Neural cell (in vitro differentiated cells): ENCODE measurements around the gene EEIG1. TPM values are rescaled to one million over a fixed set of nuclear protein-coding genes. Genes with fewer than 3 reads are reported as not detected.

Experiments
- H2AFZ ChIP-seq: fragments of 200-600, 300-800 bp; sonication (generic), shearing (Covaris generic); 2 replicates; pipeline ENCODE4 v1.6.0; 2014; ENCODE audit warnings: low read depth, mild to moderate bottlenecking, antibody characterized with exemption, low read length, moderate library complexity
- H3F3A ChIP-seq: fragments of 200-600 bp; shearing (Covaris generic); 2 replicates; pipeline ENCODE4 v1.6.1; 2016; ENCODE audit warnings: mild to moderate bottlenecking, moderate library complexity, mixed read lengths, antibody characterized with exemption, low read length; ENCODE audit not compliant: insufficient read depth, poor library complexity, severe bottlenecking
- H3K27ac ChIP-seq: fragments of 200-600, 300-800 bp; sonication (generic), shearing (Covaris generic); 2 replicates; pipeline ENCODE4 v1.5.1; 2014; ENCODE audit warnings: mild to moderate bottlenecking, low read length, moderate library complexity
- H3K27me3 ChIP-seq: fragments of 300-800, 200-600 bp; sonication (generic), shearing (Covaris generic); 2 replicates; pipeline ENCODE4 v1.6.0; 2014; ENCODE audit warnings: mild to moderate bottlenecking, low read depth, low read length, moderate library complexity; ENCODE audit not compliant: insufficient read depth
- H3K36me3 ChIP-seq: fragments of 300-800, 200-600 bp; sonication (generic), shearing (Covaris generic); 2 replicates; pipeline ENCODE4 v1.5.1; 2014; ENCODE audit warnings: mild to moderate bottlenecking, antibody characterized with exemption, low read length, moderate library complexity; ENCODE audit not compliant: insufficient read depth
- H3K4me2 ChIP-seq: fragments of 300-800, 200-600 bp; sonication (generic), shearing (Covaris generic); 2 replicates; pipeline ENCODE4 v1.6.0; 2014; ENCODE audit warnings: mild to moderate bottlenecking, low read length
- H3K4me3 ChIP-seq: fragments of 300-800, 200-600 bp; sonication (generic), shearing (Covaris generic); 2 replicates; pipeline ENCODE4 v1.5.1; 2014; ENCODE audit warnings: mild to moderate bottlenecking, low read length, moderate library complexity
- H3K79me2 ChIP-seq: fragments of 200-600 bp; shearing (Covaris generic); replicated peaks from 2 replicates; pipeline ENCODE4 v1.6.0; 2014; ENCODE audit warnings: mild to moderate bottlenecking, low read length, moderate library complexity; ENCODE audit not compliant: insufficient read depth
- H3K9ac ChIP-seq: fragments of 300-800, 200-600 bp; sonication (generic), shearing (Covaris generic); 2 replicates; pipeline ENCODE4 v1.6.1; 2016; ENCODE audit warnings: mild to moderate bottlenecking, low read length, mixed read lengths
- H3K9me2 ChIP-seq: fragments of 200-600 bp; shearing (Covaris generic); 2 replicates; pipeline ENCODE4 v1.6.1; 2016; ENCODE audit warnings: mild to moderate bottlenecking, low read length, mixed read lengths; ENCODE audit not compliant: insufficient read depth
- H3K9me3 ChIP-seq: fragments of 200-600, 300-800 bp; sonication (generic), shearing (Covaris generic); 2 replicates; pipeline ENCODE4 v1.6.1; 2016; ENCODE audit warnings: mild to moderate bottlenecking, mixed run types, low read length, moderate library complexity, mixed read lengths
- H4K20me1 ChIP-seq: fragments of 200-600 bp; shearing (Covaris generic); 2 replicates; pipeline ENCODE4 v1.6.1; 2016; ENCODE audit warnings: mild to moderate bottlenecking, mixed run types; ENCODE audit not compliant: insufficient read depth
- EP300 ChIP-seq: fragments of 450-650 bp; conservative IDR thresholded peaks from 2 replicates; pipeline ENCODE4 v1.6.1; 2014; ENCODE audit warnings: antibody characterized with exemption, mild to moderate bottlenecking, moderate library complexity; ENCODE audit not compliant: poor library complexity, severe bottlenecking
- EZH2 ChIP-seq: fragments of 200-600, 300-800 bp; shearing (Covaris generic), sonication (generic); IDR thresholded peaks from 2 replicates; pipeline ENCODE4 v1.6.1; 2014; ENCODE audit warnings: antibody characterized with exemption, low read length, borderline replicate concordance, mild to moderate bottlenecking; ENCODE audit not compliant: insufficient read depth, poor library complexity, severe bottlenecking
- MXI1 ChIP-seq: fragments of 450-650 bp; conservative IDR thresholded peaks from 2 replicates; pipeline ENCODE4 v1.6.1; 2014; ENCODE audit warnings: antibody characterized with exemption, mild to moderate bottlenecking; ENCODE audit not compliant: poor library complexity, severe bottlenecking
- POLR2AphosphoS5 ChIP-seq: IDR thresholded peaks from 2 replicates; pipeline ENCODE4 v1.6.1; 2012
- RAD21 ChIP-seq: fragments of 450-650 bp; conservative IDR thresholded peaks from 2 replicates; pipeline ENCODE4 v1.6.1; 2014; ENCODE audit warnings: antibody characterized with exemption, mild to moderate bottlenecking, moderate library complexity
- SMC3 ChIP-seq: fragments of 450-650 bp; conservative IDR thresholded peaks from 2 replicates; pipeline ENCODE4 v1.6.1; 2014; ENCODE audit warnings: antibody characterized with exemption, mild to moderate bottlenecking, moderate library complexity; ENCODE audit not compliant: poor library complexity
- TAF1 ChIP-seq: IDR thresholded peaks from 2 replicates; pipeline ENCODE4 v1.6.1; 2012; ENCODE audit warnings: low read depth
- polyA plus RNA-seq: library from polyadenylated mRNA; depleted of rRNA; stranded (reverse); fragments of >200 nt; gene quantifications from 2 replicates; pipeline ENCODE4 v1.2.3, GENCODE V29; 2014
- TF ChIP-seq, protein P1 (sequence below): fragments of 450-650 bp; IDR thresholded peaks from 2 replicates; pipeline ENCODE4 v1.5.1; 2014; ENCODE audit warnings: antibody characterized with exemption, mild to moderate bottlenecking, moderate library complexity; ENCODE audit not compliant: poor library complexity, severe bottlenecking
- TF ChIP-seq, protein P2 (sequence below): IDR thresholded peaks from 2 replicates; pipeline ENCODE4 v1.6.1; 2012; ENCODE audit warnings: borderline replicate concordance

Gene EEIG1
- polyA plus RNA-seq, 1 donor from 2014 or later, result 6.7 TPM

DNA sequence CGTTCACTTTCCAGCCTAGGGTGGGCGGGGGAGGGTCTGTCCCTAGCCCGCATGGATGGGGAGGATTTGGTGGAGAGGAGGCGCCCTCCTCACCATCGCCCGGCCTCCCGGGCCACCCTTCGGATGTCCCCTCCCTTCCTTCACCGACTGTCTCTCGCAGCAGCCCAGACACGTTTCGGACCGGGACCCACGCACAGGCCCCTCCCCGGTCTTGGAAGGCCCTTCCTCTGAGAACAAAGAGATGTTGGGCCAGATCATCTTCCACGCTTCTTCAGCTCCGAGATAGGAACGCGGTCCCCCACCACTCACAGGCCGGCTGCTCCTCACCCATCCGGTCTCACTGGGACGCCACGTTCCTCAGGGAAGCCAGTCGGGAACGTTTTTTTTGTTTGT is 42.5 kb downstream of the EEIG1 start:
- no peak overlapping the region for H3K4me3 ChIP-seq
- no peaks in the 10 kb centered on the region for H3K36me3 ChIP-seq
- H2AFZ ChIP-seq, result no peak overlapping the region
- H3K27me3 ChIP-seq, result no peaks in the 10 kb centered on the region
- H3K27ac ChIP-seq, result no peak overlapping the region
- no peaks in the 10 kb centered on the region for H4K20me1 ChIP-seq
- TF ChIP-seq POLR2AphosphoS5 (no peak), TAF1 (no peak), EP300 (no peak), RAD21 (no peak), EZH2 (no peak), MXI1 (no peak), SMC3 (no peak)
- TF ChIP-seq, protein P1, sequence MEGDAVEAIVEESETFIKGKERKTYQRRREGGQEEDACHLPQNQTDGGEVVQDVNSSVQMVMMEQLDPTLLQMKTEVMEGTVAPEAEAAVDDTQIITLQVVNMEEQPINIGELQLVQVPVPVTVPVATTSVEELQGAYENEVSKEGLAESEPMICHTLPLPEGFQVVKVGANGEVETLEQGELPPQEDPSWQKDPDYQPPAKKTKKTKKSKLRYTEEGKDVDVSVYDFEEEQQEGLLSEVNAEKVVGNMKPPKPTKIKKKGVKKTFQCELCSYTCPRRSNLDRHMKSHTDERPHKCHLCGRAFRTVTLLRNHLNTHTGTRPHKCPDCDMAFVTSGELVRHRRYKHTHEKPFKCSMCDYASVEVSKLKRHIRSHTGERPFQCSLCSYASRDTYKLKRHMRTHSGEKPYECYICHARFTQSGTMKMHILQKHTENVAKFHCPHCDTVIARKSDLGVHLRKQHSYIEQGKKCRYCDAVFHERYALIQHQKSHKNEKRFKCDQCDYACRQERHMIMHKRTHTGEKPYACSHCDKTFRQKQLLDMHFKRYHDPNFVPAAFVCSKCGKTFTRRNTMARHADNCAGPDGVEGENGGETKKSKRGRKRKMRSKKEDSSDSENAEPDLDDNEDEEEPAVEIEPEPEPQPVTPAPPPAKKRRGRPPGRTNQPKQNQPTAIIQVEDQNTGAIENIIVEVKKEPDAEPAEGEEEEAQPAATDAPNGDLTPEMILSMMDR, result no peak
- TF ChIP-seq, protein P2, sequence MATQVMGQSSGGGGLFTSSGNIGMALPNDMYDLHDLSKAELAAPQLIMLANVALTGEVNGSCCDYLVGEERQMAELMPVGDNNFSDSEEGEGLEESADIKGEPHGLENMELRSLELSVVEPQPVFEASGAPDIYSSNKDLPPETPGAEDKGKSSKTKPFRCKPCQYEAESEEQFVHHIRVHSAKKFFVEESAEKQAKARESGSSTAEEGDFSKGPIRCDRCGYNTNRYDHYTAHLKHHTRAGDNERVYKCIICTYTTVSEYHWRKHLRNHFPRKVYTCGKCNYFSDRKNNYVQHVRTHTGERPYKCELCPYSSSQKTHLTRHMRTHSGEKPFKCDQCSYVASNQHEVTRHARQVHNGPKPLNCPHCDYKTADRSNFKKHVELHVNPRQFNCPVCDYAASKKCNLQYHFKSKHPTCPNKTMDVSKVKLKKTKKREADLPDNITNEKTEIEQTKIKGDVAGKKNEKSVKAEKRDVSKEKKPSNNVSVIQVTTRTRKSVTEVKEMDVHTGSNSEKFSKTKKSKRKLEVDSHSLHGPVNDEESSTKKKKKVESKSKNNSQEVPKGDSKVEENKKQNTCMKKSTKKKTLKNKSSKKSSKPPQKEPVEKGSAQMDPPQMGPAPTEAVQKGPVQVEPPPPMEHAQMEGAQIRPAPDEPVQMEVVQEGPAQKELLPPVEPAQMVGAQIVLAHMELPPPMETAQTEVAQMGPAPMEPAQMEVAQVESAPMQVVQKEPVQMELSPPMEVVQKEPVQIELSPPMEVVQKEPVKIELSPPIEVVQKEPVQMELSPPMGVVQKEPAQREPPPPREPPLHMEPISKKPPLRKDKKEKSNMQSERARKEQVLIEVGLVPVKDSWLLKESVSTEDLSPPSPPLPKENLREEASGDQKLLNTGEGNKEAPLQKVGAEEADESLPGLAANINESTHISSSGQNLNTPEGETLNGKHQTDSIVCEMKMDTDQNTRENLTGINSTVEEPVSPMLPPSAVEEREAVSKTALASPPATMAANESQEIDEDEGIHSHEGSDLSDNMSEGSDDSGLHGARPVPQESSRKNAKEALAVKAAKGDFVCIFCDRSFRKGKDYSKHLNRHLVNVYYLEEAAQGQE, result no peak
- H3K4me2 ChIP-seq, result no peak overlapping the region
- no peak overlapping the region for H3K9ac ChIP-seq
- peaks cover 11% of the 10 kb centered on the region for H3K79me2 ChIP-seq
- no peaks in the 10 kb centered on the region for H3K9me2 ChIP-seq
- no peaks in the 10 kb centered on the region for H3K9me3 ChIP-seq
- H3F3A ChIP-seq, result no peaks in the 10 kb centered on the region

DNA sequence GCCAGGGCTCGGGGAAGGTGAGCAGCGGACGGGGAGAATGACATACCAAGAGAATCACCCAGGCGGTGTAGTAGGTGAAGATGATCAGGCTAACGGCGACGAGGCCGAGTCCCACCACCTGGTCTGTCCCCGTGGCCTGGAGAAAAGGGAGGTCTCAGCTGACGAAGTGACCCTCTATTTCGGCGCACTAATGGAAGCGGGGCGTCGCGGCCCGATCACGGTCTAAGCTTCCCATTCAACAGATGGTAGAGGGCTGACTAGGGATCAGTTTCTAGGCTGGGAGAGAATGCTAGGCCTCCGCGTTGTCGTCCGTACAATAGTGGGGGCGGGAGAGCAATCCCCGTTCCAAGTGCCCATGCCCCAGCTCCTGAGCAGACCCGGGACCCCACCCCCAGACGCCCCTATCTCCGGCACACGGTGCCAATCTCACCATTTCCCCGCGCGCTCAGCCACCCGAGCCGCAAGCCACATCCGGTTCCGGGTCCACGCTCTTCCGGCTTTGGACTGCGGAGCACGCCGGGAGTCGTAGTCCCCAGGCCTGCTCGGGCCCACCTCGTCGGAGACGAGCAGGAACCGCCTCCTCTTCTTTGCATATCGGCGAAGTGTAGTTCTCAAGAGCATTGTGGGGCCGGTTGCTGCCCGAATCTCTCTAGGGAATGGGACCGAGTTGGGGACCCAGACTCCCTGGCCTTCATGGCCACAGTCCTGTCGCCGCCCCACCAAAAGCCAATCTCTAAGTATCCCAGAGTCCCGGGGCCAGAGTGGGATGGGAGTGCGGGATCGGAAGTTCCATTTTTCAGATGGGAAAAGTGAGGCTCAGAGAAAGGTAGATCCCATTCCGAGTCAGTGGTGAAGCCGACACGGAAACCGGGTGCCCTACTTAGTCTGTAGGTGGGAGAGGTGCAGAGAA is 43.1 kb downstream of the EEIG1 start, which contains the start of gene DPM2:
TSS of gene DPM2 (minus strand) at position 467 of the 910 bp plus-strand sequence. CDS start at position 433, 34 bp downstream.
- Histone ChIP-seq H3K9me3 (no peaks in the 10 kb centered on the region), H3K4me2 (peak within 1 kb of the TSS; percentile 95), H3F3A (no peaks in the 10 kb centered on the region), H3K9me2 (no peaks in the 10 kb centered on the region), H3K27ac (peak within 1 kb of the TSS; percentile 16), H4K20me1 (no peaks in the 10 kb centered on the region), H3K9ac (peak within 1 kb of the TSS; percentile 65), H3K36me3 (no peaks in the 10 kb centered on the region), H2AFZ (peak within 1 kb of the TSS; percentile 69), H3K27me3 (no peaks in the 10 kb centered on the region), H3K79me2 (peaks cover 11% of the 10 kb centered on the region), H3K4me3 (peak within 1 kb of the TSS; percentile 92)
- peak; percentile 82 for TF ChIP-seq MXI1
- TF ChIP-seq POLR2AphosphoS5, result peak; percentile 70
- TF ChIP-seq TAF1, result no peak
